GM12865 (cell line): ENCODE data around the gene SUPT5H.

Source experiments
- DNase-seq: peaks from one replicate; pipeline ENCODE4 v3.0.0; 2010; ENCODE audit warnings: low read depth
- H3K4me3 ChIP-seq: 2 replicates; pipeline ENCODE4 v1.5.1; 2011; ENCODE audit warnings: mild to moderate bottlenecking, low read depth, low read length, control low read depth
- TF ChIP-seq, protein P1 (sequence below): IDR thresholded peaks from 2 replicates; pipeline ENCODE4 v1.5.1; 2011; ENCODE audit warnings: low read length, control low read depth, low read depth, inconsistent platforms; ENCODE audit not compliant: insufficient read depth; ENCODE audit errors: missing control alignments

Gene SUPT5H

DNA sequence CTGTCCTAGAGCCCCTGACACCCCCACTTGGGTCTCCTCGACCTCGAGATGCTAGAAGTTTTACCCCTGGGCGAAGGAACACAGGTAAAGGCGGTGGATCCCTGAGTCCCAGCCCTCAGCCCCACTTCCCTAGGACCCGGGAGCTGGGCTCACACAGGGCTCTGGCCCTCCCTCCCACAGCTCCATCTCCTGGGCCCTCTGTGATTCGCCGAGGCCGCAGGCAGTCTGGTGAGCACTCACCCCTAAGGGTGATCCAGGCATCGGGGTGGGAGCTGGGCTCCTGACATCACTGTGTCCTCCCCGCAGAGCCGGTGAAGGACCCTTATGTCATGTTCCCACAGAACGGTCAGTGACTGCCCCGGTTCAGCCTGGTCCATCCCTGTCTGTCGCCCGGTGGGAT lies 24.6 kb upstream of the SUPT5H start:
- DNase-seq, result no peak
- no peak overlapping the region for H3K4me3 ChIP-seq
- TF ChIP-seq, protein P1, sequence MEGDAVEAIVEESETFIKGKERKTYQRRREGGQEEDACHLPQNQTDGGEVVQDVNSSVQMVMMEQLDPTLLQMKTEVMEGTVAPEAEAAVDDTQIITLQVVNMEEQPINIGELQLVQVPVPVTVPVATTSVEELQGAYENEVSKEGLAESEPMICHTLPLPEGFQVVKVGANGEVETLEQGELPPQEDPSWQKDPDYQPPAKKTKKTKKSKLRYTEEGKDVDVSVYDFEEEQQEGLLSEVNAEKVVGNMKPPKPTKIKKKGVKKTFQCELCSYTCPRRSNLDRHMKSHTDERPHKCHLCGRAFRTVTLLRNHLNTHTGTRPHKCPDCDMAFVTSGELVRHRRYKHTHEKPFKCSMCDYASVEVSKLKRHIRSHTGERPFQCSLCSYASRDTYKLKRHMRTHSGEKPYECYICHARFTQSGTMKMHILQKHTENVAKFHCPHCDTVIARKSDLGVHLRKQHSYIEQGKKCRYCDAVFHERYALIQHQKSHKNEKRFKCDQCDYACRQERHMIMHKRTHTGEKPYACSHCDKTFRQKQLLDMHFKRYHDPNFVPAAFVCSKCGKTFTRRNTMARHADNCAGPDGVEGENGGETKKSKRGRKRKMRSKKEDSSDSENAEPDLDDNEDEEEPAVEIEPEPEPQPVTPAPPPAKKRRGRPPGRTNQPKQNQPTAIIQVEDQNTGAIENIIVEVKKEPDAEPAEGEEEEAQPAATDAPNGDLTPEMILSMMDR, result no peak

DNA sequence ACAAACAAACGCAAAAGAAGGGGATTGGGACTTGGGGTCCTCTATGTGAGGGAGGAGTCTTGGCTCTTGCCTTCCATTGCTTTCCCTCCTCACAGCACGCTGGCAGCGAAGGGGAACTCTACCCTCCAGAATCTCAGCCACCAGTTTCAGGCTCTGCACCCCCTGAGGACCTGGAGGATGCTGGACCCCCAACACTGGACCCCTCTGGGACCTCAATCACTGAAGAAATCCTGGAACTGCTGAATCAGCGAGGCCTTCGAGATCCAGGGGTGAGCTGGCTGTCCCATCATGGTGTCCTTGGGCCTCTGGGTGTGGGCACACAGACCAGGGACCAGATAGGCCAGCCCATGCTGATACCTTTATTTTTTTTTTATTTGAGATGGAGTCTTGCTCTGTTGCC lies 23.4 kb upstream of the SUPT5H start:
- no peak for DNase-seq
- H3K4me3 ChIP-seq, result no peak overlapping the region
- TF ChIP-seq, protein P1, result no peak

GRCh38 chr19:39423258-39424086 lies 21.9 kb upstream of the SUPT5H start:
- TF ChIP-seq, protein P1, result no peak
- H3K4me3 ChIP-seq, result no peak overlapping the region
- no peak for DNase-seq

DNA sequence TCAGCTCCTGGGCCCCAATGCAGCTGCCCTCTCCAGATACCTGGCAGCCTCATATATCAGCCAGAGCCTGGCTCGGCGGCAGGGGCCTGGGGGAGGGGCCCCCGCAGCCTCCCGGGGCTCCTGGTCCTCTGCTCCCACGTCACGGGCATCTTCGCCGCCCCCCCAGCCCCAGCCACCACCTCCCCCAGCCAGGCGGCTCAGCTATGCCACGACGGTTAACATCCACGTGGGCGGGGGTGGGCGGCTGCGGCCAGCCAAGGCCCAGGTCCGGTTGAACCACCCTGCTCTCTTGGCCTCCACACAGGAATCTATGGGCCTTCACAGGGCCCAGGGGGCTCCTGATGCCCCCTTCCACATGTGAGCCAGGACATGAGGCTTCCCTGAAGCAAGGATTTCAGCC lies 20.4 kb upstream of the SUPT5H start:
- TF ChIP-seq, protein P1, result no peak
- H3K4me3 ChIP-seq, result no peak overlapping the region
- no peak for DNase-seq

DNA sequence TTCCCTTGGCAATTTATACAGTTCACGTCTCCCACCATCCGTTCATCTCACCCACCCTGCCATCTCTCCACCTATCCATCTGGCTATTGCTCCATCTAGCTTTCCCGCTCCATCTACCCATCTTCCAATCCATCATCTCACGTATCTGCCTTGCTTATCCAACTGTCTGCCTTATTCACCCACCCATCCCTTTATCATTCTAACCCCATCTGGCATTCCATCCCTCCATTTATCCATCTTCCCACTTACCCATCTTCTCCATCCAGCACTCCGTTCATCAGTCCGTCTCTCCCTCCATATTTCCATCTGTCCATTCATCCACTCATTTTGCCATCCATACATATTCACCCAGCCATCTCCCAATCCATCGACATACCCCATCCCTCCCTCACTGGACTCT lies 19.6 kb upstream of the SUPT5H start:
- TF ChIP-seq, protein P1, result no peak
- no peak for DNase-seq
- H3K4me3 ChIP-seq, result no peak overlapping the region

DNA sequence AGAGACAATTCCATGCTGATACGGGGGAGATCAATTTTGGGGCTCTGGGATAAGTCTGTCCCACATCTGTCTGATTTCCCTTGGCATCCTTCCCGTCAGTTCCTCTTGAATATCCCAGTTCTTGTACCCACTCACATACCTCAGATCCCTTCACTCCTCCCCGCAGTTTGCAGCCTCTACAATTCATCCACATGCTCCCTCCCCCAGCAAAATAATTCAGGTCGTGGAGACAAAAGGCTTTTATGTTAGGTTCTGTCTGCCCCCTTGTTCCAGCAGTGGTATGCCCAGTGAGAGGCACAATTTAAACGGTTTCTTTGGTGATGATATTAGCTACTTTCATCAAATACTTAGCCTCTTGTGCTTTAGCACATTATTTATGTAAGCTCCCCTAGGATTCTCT lies 19.2 kb upstream of the SUPT5H start:
- DNase-seq, result no peak
- TF ChIP-seq, protein P1, result no peak
- H3K4me3 ChIP-seq, result no peak overlapping the region

DNA sequence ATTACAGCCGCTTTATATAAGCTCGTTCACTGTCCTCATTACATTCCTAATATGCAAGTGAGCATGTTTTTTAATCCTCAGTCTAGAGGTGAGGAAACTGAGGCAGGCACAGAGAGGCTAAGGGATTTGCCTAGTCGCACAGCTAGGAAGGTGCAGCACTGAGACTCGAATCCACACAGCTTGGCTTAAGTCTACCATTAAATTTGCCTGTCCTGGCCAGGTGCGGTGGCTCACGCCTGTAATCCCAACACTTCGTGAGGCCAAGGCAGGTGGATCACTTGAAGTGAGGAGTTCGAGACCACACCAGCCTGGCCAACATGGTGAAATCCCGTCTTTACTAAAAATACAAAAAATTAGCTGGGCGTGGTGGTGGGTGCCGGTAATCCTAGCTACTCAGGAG lies 17.7 kb upstream of the SUPT5H start:
- TF ChIP-seq, protein P1, result no peak
- H3K4me3 ChIP-seq, result no peak overlapping the region
- DNase-seq, result no peak
